H9 (cell line): Measurements from ENCODE around the gene WIZ. TPM values are rescaled to one million over a fixed set of nuclear protein-coding genes. Genes with fewer than 3 reads are reported as not detected.

ENCODE experiments used
- DNase-seq: peaks from one replicate; pipeline ENCODE4 v3.0.0-alpha.2; 2017
- H2AFZ ChIP-seq: one replicate; pipeline ENCODE4 v1.6.1; 2013; ENCODE audit warnings: mild to moderate bottlenecking, low read length, control low read depth, moderate library complexity
- H2AK5ac ChIP-seq: 2 replicates; pipeline ENCODE4 v1.6.1; 2013; ENCODE audit warnings: low read length, control low read depth, mixed read lengths; ENCODE audit not compliant: insufficient read length
- H2BK120ac ChIP-seq: one replicate; pipeline ENCODE4 v1.6.1; 2013; ENCODE audit warnings: low read depth, mild to moderate bottlenecking, low read length, control low read depth, inconsistent platforms; ENCODE audit not compliant: poor library complexity, severe bottlenecking
- H2BK12ac ChIP-seq: 2 replicates; pipeline ENCODE4 v1.6.1; 2013; ENCODE audit warnings: low read length, control low read depth, mixed read lengths, low read depth; ENCODE audit not compliant: insufficient read length
- H2BK15ac ChIP-seq: 2 replicates; pipeline ENCODE4 v1.6.1; 2013; ENCODE audit warnings: low read depth, low read length, control low read depth
- H2BK20ac ChIP-seq: one replicate; pipeline ENCODE4 v1.6.1; 2013; ENCODE audit warnings: low read depth, mild to moderate bottlenecking, low read length, control low read depth, inconsistent platforms; ENCODE audit not compliant: poor library complexity, severe bottlenecking
- H2BK5ac ChIP-seq: 2 replicates; pipeline ENCODE4 v1.6.1; 2013; ENCODE audit warnings: low read length, control low read depth, mixed read lengths; ENCODE audit not compliant: insufficient read length
- H3K14ac ChIP-seq: 2 replicates; pipeline ENCODE4 v1.6.1; 2013; ENCODE audit warnings: low read length, control low read depth; ENCODE audit not compliant: insufficient read depth
- H3K18ac ChIP-seq: 2 replicates; pipeline ENCODE4 v1.6.1; 2013; ENCODE audit warnings: low read depth, mild to moderate bottlenecking, mixed read lengths, low read length, control low read depth; ENCODE audit not compliant: insufficient read length
- H3K23ac ChIP-seq: 2 replicates; pipeline ENCODE4 v1.6.1; 2013; ENCODE audit warnings: low read length, control low read depth, mixed read lengths, low read depth; ENCODE audit not compliant: insufficient read length
- H3K23me2 ChIP-seq: 2 replicates; pipeline ENCODE4 v1.6.1; 2013; ENCODE audit warnings: low read depth, mild to moderate bottlenecking, mixed read lengths, low read length, control low read depth; ENCODE audit not compliant: insufficient read length, poor library complexity, severe bottlenecking
- H3K27ac ChIP-seq: 2 replicates; pipeline ENCODE4 v1.5.1; 2013; ENCODE audit warnings: low read length, control low read depth, mixed read lengths, low read depth; ENCODE audit not compliant: insufficient read length
- H3K27me3 ChIP-seq: 2 replicates; pipeline ENCODE4 v1.6.1; 2013; ENCODE audit warnings: low read length, control low read depth, inconsistent platforms; ENCODE audit not compliant: insufficient read depth
- H3K4ac ChIP-seq: 2 replicates; pipeline ENCODE4 v1.6.1; 2013; ENCODE audit warnings: low read depth, mild to moderate bottlenecking, control low read depth, inconsistent platforms, low read length, moderate library complexity
- H3K4me1 ChIP-seq: 2 replicates; pipeline ENCODE4 v1.6.1; 2013; ENCODE audit warnings: low read length, control low read depth, inconsistent platforms; ENCODE audit not compliant: insufficient read depth
- H3K4me2 ChIP-seq: 2 replicates; pipeline ENCODE4 v1.6.1; 2013; ENCODE audit warnings: low read length, control low read depth, mixed read lengths; ENCODE audit not compliant: insufficient read length, insufficient read depth
- H3K56ac ChIP-seq: 2 replicates; pipeline ENCODE4 v1.6.1; 2013; ENCODE audit warnings: low read depth, mild to moderate bottlenecking, mixed read lengths, low read length, control low read depth; ENCODE audit not compliant: insufficient read length
- H3K79me1 ChIP-seq: 2 replicates; pipeline ENCODE4 v1.6.1; 2013; ENCODE audit warnings: low read depth, mild to moderate bottlenecking, moderate library complexity, low read length, control low read depth, inconsistent platforms; ENCODE audit not compliant: insufficient read depth, poor library complexity, severe bottlenecking
- H3K79me2 ChIP-seq: 2 replicates; pipeline ENCODE4 v1.6.1; 2013; ENCODE audit warnings: low read length, control low read depth, inconsistent platforms; ENCODE audit not compliant: insufficient read depth
- H3K9ac ChIP-seq: 2 replicates; pipeline ENCODE4 v1.6.1; 2013; ENCODE audit warnings: low read length, control low read depth, mixed read lengths; ENCODE audit not compliant: insufficient read length; ENCODE audit errors: extremely low read depth
- H3K9me3 ChIP-seq: one replicate; pipeline ENCODE4 v1.6.1; 2013; ENCODE audit warnings: low read depth, low read length, inconsistent platforms; ENCODE audit not compliant: control insufficient read depth
- H3T11ph ChIP-seq: one replicate; pipeline ENCODE4 v1.6.1; 2013; ENCODE audit warnings: mild to moderate bottlenecking, low read length, control low read depth, inconsistent platforms
- H4K20me1 ChIP-seq: one replicate; pipeline ENCODE4 v1.6.1; 2013; ENCODE audit not compliant: control insufficient read depth, insufficient read length, insufficient read depth
- H4K5ac ChIP-seq: 2 replicates; pipeline ENCODE4 v1.6.1; 2013; ENCODE audit warnings: low read depth, mild to moderate bottlenecking, mixed read lengths, low read length, control low read depth; ENCODE audit not compliant: insufficient read length
- H4K8ac ChIP-seq: replicated peaks from 2 replicates; pipeline ENCODE4 v1.6.1; 2013; ENCODE audit warnings: low read length, control low read depth, mixed read lengths, low read depth; ENCODE audit not compliant: insufficient read length
- H4K91ac ChIP-seq: 2 replicates; pipeline ENCODE4 v1.6.1; 2013; ENCODE audit warnings: low read depth, mild to moderate bottlenecking, moderate library complexity, mixed read lengths, low read length, control low read depth; ENCODE audit not compliant: insufficient read length
- H3K27ac Mint-ChIP-seq, 3 experiments: 2 replicates in 2 of 3; 3 replicates in 1 of 3; pipeline ENCODE4 v1.8.0; 2020 to 2021; ENCODE audit warnings: mixed read lengths in 3 of 3, mild to moderate bottlenecking in 1 of 3, moderate library complexity in 1 of 3
- H3K27me3 Mint-ChIP-seq: 2 replicates; pipeline ENCODE4 v1.8.0; 2021; ENCODE audit warnings: low read depth, mild to moderate bottlenecking, moderate library complexity, mixed read lengths
- H3K36me3 Mint-ChIP-seq, 3 experiments: 2 replicates in 2 of 3; 3 replicates in 1 of 3; pipeline ENCODE4 v1.8.0; 2020 to 2021; ENCODE audit warnings: low read depth in 3 of 3, mixed read lengths in 3 of 3; ENCODE audit not compliant: insufficient read depth in 1 of 3
- H3K4me1 Mint-ChIP-seq, 2 experiments: 2 replicates each; pipeline ENCODE4 v1.8.0; 2020; ENCODE audit warnings: mixed read lengths in 2 of 2
- H3K4me3 Mint-ChIP-seq, 2 experiments: 2 replicates in 1 of 2; 3 replicates in 1 of 2; pipeline ENCODE4 v1.8.0; 2020 to 2021; ENCODE audit warnings: mild to moderate bottlenecking in 2 of 2, mixed read lengths in 2 of 2, moderate library complexity in 1 of 2
- H3K9me3 Mint-ChIP-seq, 2 experiments: 2 replicates in 1 of 2; 3 replicates in 1 of 2; pipeline ENCODE4 v1.8.0; 2020; ENCODE audit warnings: mild to moderate bottlenecking in 2 of 2, mixed read lengths in 2 of 2, moderate library complexity in 1 of 2
- CTCF ChIP-seq: fragments of 200-600 bp; sonication (generic); conservative IDR thresholded peaks from 3 replicates; pipeline ENCODE4 v1.8.0; 2021; ENCODE audit warnings: antibody characterized with exemption, mild to moderate bottlenecking
- WGBS: extraction: QIAGEN DNeasy Blood & Tissue Kit; methylation state at CpG from one replicate; pipeline ENCODE4 v1.1.7; 2013; ENCODE audit warnings: missing lambda C conversion rate, low lambda C conversion rate, mixed read lengths; ENCODE audit not compliant: insufficient read length; ENCODE audit errors: extremely low coverage; 5-methylcytosine and 5-hydroxymethylcytosine counted together
- total RNA-seq: library from RNA; stranded (reverse); gene quantifications from 2 replicates; pipeline ENCODE4 v1.2.1, GENCODE V29; 2021

The WIZ gene
- total RNA-seq, 1 experiment from 2014 or later = 33.3 TPM

DNA sequence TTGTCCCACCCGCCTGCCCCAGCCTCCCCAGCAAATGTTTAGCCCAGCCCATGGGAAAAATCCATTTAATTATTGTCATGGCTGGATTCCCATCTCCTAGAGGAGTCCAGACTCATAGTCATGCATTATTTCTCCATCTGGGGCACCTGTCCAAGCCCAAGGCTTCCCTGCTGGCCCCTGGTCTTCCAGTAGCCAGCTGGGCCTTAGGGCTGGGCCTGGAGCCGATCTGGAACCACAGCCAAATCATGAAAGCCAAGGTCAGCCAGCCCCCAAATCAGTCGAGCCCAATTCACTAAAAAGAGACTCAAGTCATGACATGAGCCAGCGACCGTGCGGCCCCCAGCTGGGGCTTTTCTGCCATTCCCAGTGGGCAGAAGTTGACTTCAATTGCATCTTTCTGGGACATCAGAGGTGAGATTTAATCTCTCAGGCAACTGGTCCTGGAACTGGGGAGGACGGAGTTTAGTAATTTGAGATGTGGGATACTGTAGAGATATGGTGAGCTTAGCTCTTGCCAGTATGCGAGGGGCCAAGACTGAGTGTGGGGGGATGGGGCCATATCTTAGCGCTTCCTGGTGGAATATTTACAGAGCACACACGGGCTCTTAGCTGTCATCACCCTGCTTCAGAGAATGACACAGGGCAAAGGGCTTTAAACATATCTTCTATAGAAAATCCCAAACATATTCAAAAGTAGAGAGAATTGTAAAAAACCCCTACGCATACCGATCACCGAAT is 38.9 kb upstream of the WIZ start:
- Mint-ChIP-seq H3K9me3 (peaks cover 33 to 64% of the 10 kb centered on the region in 2 experiments), H3K4me1 (no peaks in the 10 kb centered on the region), H3K4me3 (no peak overlapping the region), H3K36me3 (peaks cover 2 to 22% (median 8%) of the 10 kb centered on the region in 3 experiments; a peak in 4 of 7 replicates), H3K27me3 (peaks cover 3% of the 10 kb centered on the region), H3K27ac (no peak overlapping the region)
- H3K14ac ChIP-seq = no peak overlapping the region
- H4K5ac ChIP-seq = no peak overlapping the region
- H2BK15ac ChIP-seq = no peak overlapping the region
- H3T11ph ChIP-seq = no peak overlapping the region
- no peak overlapping the region for H2AFZ ChIP-seq
- no peak for TF ChIP-seq CTCF
- H3K9ac ChIP-seq = no peak overlapping the region
- DNase-seq = no peak
- H4K91ac ChIP-seq = no peak overlapping the region
- no peak overlapping the region for H2BK5ac ChIP-seq
- no peak overlapping the region for H2BK20ac ChIP-seq
- WGBS = 100% methylated on average over 2 of the region's 13 CpGs
- H3K18ac ChIP-seq = no peak overlapping the region
- H3K56ac ChIP-seq = no peak overlapping the region
- no peak overlapping the region for H3K4ac ChIP-seq
- H3K23ac ChIP-seq = no peak overlapping the region
- H3K4me1 ChIP-seq = no peaks in the 10 kb centered on the region
- no peak overlapping the region for H2BK12ac ChIP-seq
- H3K27me3 ChIP-seq = no peaks in the 10 kb centered on the region
- H4K20me1 ChIP-seq = no peaks in the 10 kb centered on the region
- no peak overlapping the region for H2BK120ac ChIP-seq
- H3K79me2 ChIP-seq = no peaks in the 10 kb centered on the region
- H3K79me1 ChIP-seq = no peaks in the 10 kb centered on the region
- no peaks in the 10 kb centered on the region for H3K23me2 ChIP-seq
- no peak overlapping the region for H2AK5ac ChIP-seq
- H4K8ac ChIP-seq = no peak overlapping the region
- H3K9me3 ChIP-seq = peaks cover 23% of the 10 kb centered on the region
- no peak overlapping the region for H3K4me2 ChIP-seq
- H3K27ac ChIP-seq = no peak overlapping the region
